ENCODE measurements around the gene MT1M.

- TF ChIP-seq EZH2 (IDR thresholded peaks at IDR 0.05) (no peak), POLR2AphosphoS5 (IDR thresholded peaks at IDR 0.05; ENCODE audit: borderline replicate concordance, low read depth, low read length) (no peak)
These were observed 17.1 kb upstream of the MT1M start for GRCh38 chr16:56615353-56615752.
